D721Med (cell line): ENCODE results near the gene ARHGAP26.
"Not testable (repeated sequence)": the region's sequence is repeated elsewhere in the genome, so short reads cannot be mapped to it uniquely, and the experiment has no call there.

Experiments used
- DNase-seq: peaks from one replicate; pipeline ENCODE4 v3.0.0; 2011; ENCODE audit warnings: low spot score; ENCODE audit not compliant: insufficient read length
- FAIRE-seq: peaks from 2 replicates; lab custom pipeline; 2011; peaks lifted over from hg19 to GRCh38; lab: Jason Lieb, UNC
- CTCF ChIP-seq: IDR thresholded peaks from 2 replicates; pipeline ENCODE4 v1.5.1; 2012; ENCODE audit warnings: mild to moderate bottlenecking, control low read depth; ENCODE audit not compliant: insufficient read depth; ENCODE audit errors: missing control alignments

Gene ARHGAP26

GRCh38 chr5:142981886-142982820 is 212.0 kb downstream of the ARHGAP26 start:
- FAIRE-seq (no peak), DNase-seq (no peak)
- TF ChIP-seq CTCF = no peak

GRCh38 chr5:142982821-142983200 is 212.6 kb downstream of the ARHGAP26 start:
- no peak for TF ChIP-seq CTCF
- FAIRE-seq = no peak
- DNase-seq = no peak

GRCh38 chr5:142984011-142984410 is 213.8 kb downstream of the ARHGAP26 start:
- no peak for DNase-seq
- FAIRE-seq = no peak

GRCh38 chr5:142984525-142984924 is 214.3 kb downstream of the ARHGAP26 start:
- TF ChIP-seq CTCF = no peak
- FAIRE-seq = no peak
- no peak for DNase-seq

More at GRCh38 chr5:142984011-142984410, 213.8 kb downstream of the ARHGAP26 start:
- no peak for TF ChIP-seq CTCF

GRCh38 chr5:142989270-142989669 is 219.1 kb downstream of the ARHGAP26 start:
- FAIRE-seq, DNase-seq: not testable (repeated sequence)

- not testable (repeated sequence) for FAIRE-seq, DNase-seq
Observed at GRCh38 chr5:142990073-142990472, 219.9 kb downstream of the ARHGAP26 start.

- no peak for TF ChIP-seq CTCF
- FAIRE-seq (no peak), DNase-seq (no peak)
Observed at GRCh38 chr5:142994218-142994617, 224.0 kb downstream of the ARHGAP26 start.

GRCh38 chr5:142995621-142996020 is 225.4 kb downstream of the ARHGAP26 start:
- not testable (repeated sequence) for DNase-seq, FAIRE-seq
